Right atrium auricular region (tissue), 2 donors: ENCODE measurements around the gene CDK2AP2. TPM values are rescaled to one million over a fixed set of nuclear protein-coding genes. Genes with fewer than 3 reads are reported as not detected.

Source experiments
- DNase-seq: peaks from one replicate; pipeline ENCODE4 v3.0.0-alpha.2; 2019; ENCODE audit warnings: low spot score
- H3K27ac ChIP-seq, 2 donors: fragments of 200-600 bp; sonication (generic); 1 replicate in 1 of 2; 2 replicates in 1 of 2; pipeline ENCODE4 v1.5.1; 2016 to 2019
- H3K27me3 ChIP-seq, 2 donors: fragments of 200-600 bp; sonication (generic); one replicate each; pipeline versions ENCODE4 v1.5.1 to v1.6.0; 2017 to 2019
- H3K36me3 ChIP-seq: fragments of 200-600 bp; sonication (generic); one replicate; pipeline ENCODE4 v1.5.1; 2016
- H3K4me1 ChIP-seq, 2 donors: fragments of 200-600 bp; sonication (generic); one replicate each; pipeline versions ENCODE4 v1.5.1 to v1.6.0; 2017 to 2019
- H3K4me3 ChIP-seq, 2 donors: fragments of 200-600 bp; sonication (generic); 1 replicate in 1 of 2; 2 replicates in 1 of 2; pipeline ENCODE4 v1.5.1; 2017 to 2019; ENCODE audit warnings: mild to moderate bottlenecking in 1 of 2, moderate library complexity in 1 of 2
- H3K9me3 ChIP-seq, 2 donors: fragments of 200-600 bp; sonication (generic); one replicate each; pipeline ENCODE4 v1.5.1; 2019
- total RNA-seq, 2 donors: library from RNA; depleted of rRNA; stranded (reverse); fragments of >200 nt; gene quantifications; one replicate each; pipeline ENCODE4 v1.1.0, GENCODE V29; 2016
- TF ChIP-seq, protein P1 (sequence below), 2 donors: fragments of 200-600 bp; sonication (generic); IDR thresholded peaks; one replicate each; pipeline ENCODE4 v1.5.1; 2019; ENCODE audit warnings: antibody characterized with exemption in 2 of 2

The CDK2AP2 gene
- total RNA-seq, 2 donors from 2014 or later, result 49.1 to 70.0 TPM

DNA sequence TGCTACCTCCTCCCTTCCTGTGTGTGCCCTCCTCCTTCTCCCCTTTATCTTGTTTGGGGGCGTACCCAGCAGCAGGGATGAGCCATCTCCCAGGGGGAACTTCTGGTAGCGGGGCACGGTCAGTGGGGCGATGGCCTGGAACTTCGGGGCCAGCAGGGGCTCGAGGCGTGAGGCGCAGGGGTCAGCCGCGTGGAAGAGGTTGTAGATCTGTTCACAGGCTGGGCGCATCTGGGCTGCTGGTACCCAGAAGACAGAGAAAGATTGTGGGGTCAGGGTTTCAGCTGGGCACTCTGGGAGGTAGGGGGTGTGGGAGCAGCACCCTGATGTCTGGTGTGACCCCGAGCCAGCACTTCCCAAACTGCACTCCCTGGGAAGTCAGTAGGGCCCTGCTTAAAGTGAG, 11.8 kb downstream of the CDK2AP2 start:
- Histone ChIP-seq H3K27ac (no peak overlapping the region), H3K27me3 (no peaks in the 10 kb centered on the region), H3K4me3 (no peak overlapping the region), H3K9me3 (no peaks in the 10 kb centered on the region), H3K36me3 (peaks cover 31% of the 10 kb centered on the region), H3K4me1 (no peaks in the 10 kb centered on the region)
- TF ChIP-seq, protein P1, sequence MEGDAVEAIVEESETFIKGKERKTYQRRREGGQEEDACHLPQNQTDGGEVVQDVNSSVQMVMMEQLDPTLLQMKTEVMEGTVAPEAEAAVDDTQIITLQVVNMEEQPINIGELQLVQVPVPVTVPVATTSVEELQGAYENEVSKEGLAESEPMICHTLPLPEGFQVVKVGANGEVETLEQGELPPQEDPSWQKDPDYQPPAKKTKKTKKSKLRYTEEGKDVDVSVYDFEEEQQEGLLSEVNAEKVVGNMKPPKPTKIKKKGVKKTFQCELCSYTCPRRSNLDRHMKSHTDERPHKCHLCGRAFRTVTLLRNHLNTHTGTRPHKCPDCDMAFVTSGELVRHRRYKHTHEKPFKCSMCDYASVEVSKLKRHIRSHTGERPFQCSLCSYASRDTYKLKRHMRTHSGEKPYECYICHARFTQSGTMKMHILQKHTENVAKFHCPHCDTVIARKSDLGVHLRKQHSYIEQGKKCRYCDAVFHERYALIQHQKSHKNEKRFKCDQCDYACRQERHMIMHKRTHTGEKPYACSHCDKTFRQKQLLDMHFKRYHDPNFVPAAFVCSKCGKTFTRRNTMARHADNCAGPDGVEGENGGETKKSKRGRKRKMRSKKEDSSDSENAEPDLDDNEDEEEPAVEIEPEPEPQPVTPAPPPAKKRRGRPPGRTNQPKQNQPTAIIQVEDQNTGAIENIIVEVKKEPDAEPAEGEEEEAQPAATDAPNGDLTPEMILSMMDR (IDR thresholded peaks at IDR 0.05), result no peak
- no peak for DNase-seq

GRCh38 chr11:67495234-67496005, 12.5 kb downstream of the CDK2AP2 start:
- no peak overlapping the region for H3K4me3 ChIP-seq
- no peak overlapping the region for H3K27ac ChIP-seq
- no peak for DNase-seq
- H3K36me3 ChIP-seq, result peaks cover 37% of the 10 kb centered on the region
- H3K4me1 ChIP-seq, result no peaks in the 10 kb centered on the region
- TF ChIP-seq, protein P1 (IDR thresholded peaks at IDR 0.05), result no peak
- H3K9me3 ChIP-seq, result no peaks in the 10 kb centered on the region
- H3K27me3 ChIP-seq, result no peaks in the 10 kb centered on the region

- Histone ChIP-seq H3K27me3 (no peaks in the 10 kb centered on the region), H3K27ac (no peak overlapping the region), H3K4me3 (no peak overlapping the region), H3K9me3 (no peaks in the 10 kb centered on the region), H3K36me3 (peaks cover 45% of the 10 kb centered on the region), H3K4me1 (no peaks in the 10 kb centered on the region)
- no peak for DNase-seq
- TF ChIP-seq, protein P1 (IDR thresholded peaks at IDR 0.05), result no peak
These were observed 13.4 kb downstream of the CDK2AP2 start for GRCh38 chr11:67494371-67495233.

- Histone ChIP-seq H3K9me3 (no peaks in the 10 kb centered on the region), H3K36me3 (peaks cover 49% of the 10 kb centered on the region)
- DNase-seq, result no peak
These were observed 14.2 kb downstream of the CDK2AP2 start for GRCh38 chr11:67493548-67494370.

More at GRCh38 chr11:67493548-67494370, 14.2 kb downstream of the CDK2AP2 start:
- Histone ChIP-seq H3K27me3 (no peaks in the 10 kb centered on the region), H3K27ac (no peak overlapping the region), H3K4me3 (no peak overlapping the region), H3K4me1 (no peaks in the 10 kb centered on the region)
- TF ChIP-seq, protein P1 (IDR thresholded peaks at IDR 0.05), result no peak
